PC-3 (cell line): Measurements from ENCODE around the gene DAPK3. TPM values are rescaled to one million over a fixed set of nuclear protein-coding genes. Genes with fewer than 3 reads are reported as not detected.

ENCODE experiments used
- ATAC-seq: fragments of 200-7000 bp; cut with Tn5 transposase; 2 replicates; pipeline ENCODE4 v1.9.1; 2020; ENCODE audit warnings: mild to moderate bottlenecking, moderate library complexity
- Bru-seq: library from RNA; stranded (reverse); fragments of 400-500 nt; gene quantifications from one replicate; lab custom pipeline; 2021; lab: Mats Ljungman, UMichigan
- BruChase-seq, 2 experiments: library from RNA; stranded (reverse); fragments of 400-500 nt; gene quantifications; one replicate each; lab custom pipeline; 2021; lab: Mats Ljungman, UMichigan
- BruUV-seq: library from RNA; stranded (reverse); fragments of 400-500 nt; replicated peaks from 2 replicates; lab custom pipeline; 2021; lab: Mats Ljungman, UMichigan
- CTCF ChIA-PET: fragments of 300-600 bp; sonication (Branson Sonifier 250); formaldehyde crosslinking; loops from one replicate; lab custom pipeline; 2022; ENCODE audit warnings: antibody characterized with exemption; lab: Charles Lee
- POLR2A ChIA-PET: fragments of 300-600 bp; sonication (Branson Sonifier 250); formaldehyde crosslinking; loops from one replicate; lab custom pipeline; 2022; ENCODE audit warnings: antibody characterized with exemption; ENCODE audit not compliant: unreplicated experiment; lab: Charles Lee
- DNase-seq: peaks from one replicate; pipeline ENCODE4 v3.0.0-alpha.2; 2015
- H2AFZ ChIP-seq: fragments of 300-600 bp; sonication (generic); 2 replicates; pipeline ENCODE4 v1.6.0; 2016; ENCODE audit warnings: antibody characterized with exemption, low read length
- H3F3A ChIP-seq: fragments of 300-600 bp; sonication (generic); one replicate; pipeline ENCODE4 v1.6.0; 2017; ENCODE audit warnings: antibody characterized with exemption, low read length, control low read depth, mild to moderate bottlenecking; ENCODE audit not compliant: unreplicated experiment
- H3K27ac ChIP-seq: fragments of 300-600 bp; sonication (generic); 2 replicates; pipeline ENCODE4 v1.5.1; 2016; ENCODE audit warnings: mild to moderate bottlenecking, low read length
- H3K27me3 ChIP-seq: fragments of 300-600 bp; sonication (generic); 2 replicates; pipeline ENCODE4 v1.6.1; 2016; ENCODE audit warnings: low read length, mixed read lengths
- H3K36me3 ChIP-seq: fragments of 300-600 bp; sonication (generic); 2 replicates; pipeline ENCODE4 v1.6.1; 2016; ENCODE audit warnings: low read depth, mixed run types, low read length, mixed read lengths
- H3K4me1 ChIP-seq: fragments of 300-600 bp; sonication (generic); 2 replicates; pipeline ENCODE4 v1.5.1; 2016; ENCODE audit warnings: low read length; ENCODE audit not compliant: insufficient read depth
- H3K4me2 ChIP-seq: fragments of 300-600 bp; sonication (generic); 2 replicates; pipeline ENCODE4 v1.6.0; 2016; ENCODE audit warnings: low read length
- H3K4me3 ChIP-seq: fragments of 300-600 bp; sonication (generic); 2 replicates; pipeline ENCODE4 v1.5.1; 2016; ENCODE audit warnings: mild to moderate bottlenecking, low read length, mixed read lengths
- H3K79me2 ChIP-seq: fragments of 300-600 bp; sonication (generic); 2 replicates; pipeline ENCODE4 v1.6.1; 2017; ENCODE audit warnings: low read length, mixed read lengths
- H3K9ac ChIP-seq: fragments of 300-600 bp; sonication (generic); 2 replicates; pipeline ENCODE4 v1.6.0; 2016; ENCODE audit warnings: mild to moderate bottlenecking, low read length
- H3K9me2 ChIP-seq: fragments of 300-600 bp; sonication (generic); replicated peaks from 2 replicates; pipeline ENCODE4 v1.6.1; 2016; ENCODE audit warnings: mixed run types, low read length, mixed read lengths
- H3K9me3 ChIP-seq: fragments of 300-600 bp; sonication (generic); 2 replicates; pipeline ENCODE4 v1.6.1; 2016; ENCODE audit warnings: low read length, mixed read lengths
- H4K20me1 ChIP-seq: fragments of 300-600 bp; sonication (generic); 2 replicates; pipeline ENCODE4 v1.6.1; 2016; ENCODE audit warnings: low read length, mixed read lengths
- CTCF ChIP-seq: fragments of 300-600 bp; sonication (generic); conservative IDR thresholded peaks from 2 replicates; pipeline ENCODE4 v1.5.1; 2017; ENCODE audit warnings: antibody characterized with exemption, low read depth, mild to moderate bottlenecking, low read length
- EZH2 ChIP-seq: fragments of 300-600 bp; sonication (generic); IDR thresholded peaks from one replicate; pipeline ENCODE4 v1.6.1; 2017; ENCODE audit warnings: antibody characterized with exemption, mild to moderate bottlenecking, low read length; ENCODE audit not compliant: unreplicated experiment
- EZH2phosphoT487 ChIP-seq: fragments of 300-600 bp; sonication (generic); IDR thresholded peaks from 2 replicates; pipeline ENCODE4 v1.6.1; 2018; ENCODE audit warnings: mild to moderate bottlenecking, antibody characterized with exemption, low read length, borderline replicate concordance
- intact Hi-C: fragments of 100-400 bp; cut with micrococcal nuclease; formaldehyde crosslinking; loops from 2 replicates; pipeline ENCODE4 v1.9.0; 2023
- long read RNA-seq: library from polyadenylated mRNA; unstranded; transcript quantifications from one replicate; pipeline ENCODE4 v2.0.0, GENCODE V29; 2021; ENCODE audit not compliant: unreplicated experiment
- total RNA-seq: library from RNA; depleted of rRNA; stranded (reverse); fragments of >200 nt; gene quantifications from 2 replicates; pipeline ENCODE4 v1.2.3, GENCODE V29; 2014; rRNA removed

DAPK3 gene
- total RNA-seq (94.2 and 155 TPM in 2 replicates), Bru-seq, nascent RNA (percentile 67 among the genes with signal in this experiment), BruChase-seq, experiment 1, labeled RNA remaining after a 6-hour chase (percentile 82 among the genes with signal in this experiment), BruChase-seq, experiment 2, labeled RNA remaining after a 2-hour chase (percentile 79 among the genes with signal in this experiment)
- long read RNA-seq, transcript DAPK3-202 (9 exons, 2,257 nt): major isoform, 15 of 213 reads
- long read RNA-seq, partial matches to known transcripts: 12 of 213 reads
- long read RNA-seq, other reads (novel, unspliced or antisense): 184 of 213 reads

GRCh38 chr19:3970808-3971598 lies at the start of gene DAPK3:
TSS of gene DAPK3 (minus strand) at chr19:3971099. CDS start at chr19:3969735, 1,364 bp downstream.
- Histone ChIP-seq H3K9ac (peak within 1 kb of the TSS; percentile 90), H3K27me3 (no peaks in the 10 kb centered on the region), H3K4me1 (peaks cover 15% of the 10 kb centered on the region), H3K4me2 (peak within 1 kb of the TSS; percentile 99), H3K4me3 (peak within 1 kb of the TSS; percentile 90), H3K9me3 (no peaks in the 10 kb centered on the region), H3F3A (peaks cover 2% of the 10 kb centered on the region), H3K36me3 (peaks cover 7% of the 10 kb centered on the region), H3K9me2 (no peaks in the 10 kb centered on the region), H3K79me2 (peaks cover 36% of the 10 kb centered on the region), H3K27ac (peak within 1 kb of the TSS; percentile 93), H4K20me1 (peaks cover 10% of the 10 kb centered on the region), H2AFZ (no peak within 1 kb of the TSS)
- intact Hi-C loops: loop anchor here (2.0 kb wide), 1 partner anchor 14 kb away; the partner anchor contains the start of gene EEF2
- DNase-seq: peak; percentile 95
- ChIA-PET POLR2A (interaction anchor here (0.7 kb wide), 2 partner anchors 123 to 208 kb away, joined by 3 to 6 read pairs; partner anchors contain the start of gene MRPL54), CTCF (interaction anchor here (0.6 kb wide), 2 partner anchors 261 to 545 kb away, joined by 3 to 8 read pairs; no protein-coding TSS in a partner anchor)
- TF ChIP-seq EZH2 (no peak), EZH2phosphoT487 (no peak), CTCF (no peak)
- peak; percentile 76 for ATAC-seq
- BruUV-seq: no TSS peak

GRCh38 chr19:4019578-4019977 lies 48.7 kb upstream of the DAPK3 start:
- Histone ChIP-seq H3K36me3 (no peaks in the 10 kb centered on the region), H3K27me3 (no peaks in the 10 kb centered on the region), H3K9me2 (no peaks in the 10 kb centered on the region), H3K79me2 (peaks cover 22% of the 10 kb centered on the region), H3K4me2 (no peak overlapping the region), H3F3A (no peaks in the 10 kb centered on the region), H4K20me1 (no peaks in the 10 kb centered on the region), H3K9ac (no peak overlapping the region), H2AFZ (no peak overlapping the region), H3K9me3 (no peaks in the 10 kb centered on the region), H3K4me1 (no peaks in the 10 kb centered on the region), H3K27ac (no peak overlapping the region), H3K4me3 (no peak overlapping the region)
- ChIA-PET CTCF (no interaction called here), POLR2A (no interaction called here)
- DNase-seq (no peak), ATAC-seq (no peak)
- intact Hi-C loops: no loop called here
- BruUV-seq: no TSS peak
- TF ChIP-seq EZH2phosphoT487 (no peak), EZH2 (no peak), CTCF (no peak)
